B cell (primary cell): Measurements from ENCODE around the gene PEPD. TPM values are rescaled to one million over a fixed set of nuclear protein-coding genes. Genes with fewer than 3 reads are reported as not detected.

Source experiments
- ATAC-seq: fragments of 200-7000 bp; cut with Tn5 transposase; one replicate; pipeline ENCODE4 v1.10.0; 2021; ENCODE audit warnings: low read depth, mild to moderate bottlenecking, moderate number of reproducible peaks, moderate library complexity
- CTCF ChIA-PET: fragments of 350-600 bp; sonication (Branson Sonifier 250); formaldehyde crosslinking; loops from one replicate; lab custom pipeline; 2021; ENCODE audit warnings: antibody characterized with exemption, inconsistent platforms; lab: Charles Lee
- POLR2A ChIA-PET: fragments of 350-600 bp; sonication (Branson Sonifier 250); formaldehyde crosslinking; loops from one replicate; lab custom pipeline; 2021; ENCODE audit warnings: antibody characterized with exemption; lab: Charles Lee
- DNase-seq: peaks from one replicate; pipeline ENCODE4 v3.0.0; 2013
- H2AFZ ChIP-seq: 2 replicates; pipeline ENCODE4 v1.6.1; 2012; ENCODE audit warnings: mild to moderate bottlenecking, low read depth, low read length; ENCODE audit not compliant: insufficient read depth, poor library complexity, severe bottlenecking
- H3K27ac ChIP-seq, 2 donors: 1 replicate in 1 of 2; 2 replicates in 1 of 2; pipeline ENCODE4 v1.5.1; 2012 to 2013; ENCODE audit warnings: low read length in 2 of 2, mild to moderate bottlenecking in 2 of 2, moderate library complexity in 1 of 2
- H3K27me3 ChIP-seq, 4 experiments: fragments of 200-600 bp in 1 of 4; sonication (generic) in 1 of 4; replicated peaks in 1 of 4; 1 replicate in 2 of 4; 2 replicates in 2 of 4; pipeline versions ENCODE4 v1.6.1 to v1.7.0; 2013 to 2016; ENCODE audit warnings: low read length in 3 of 4, mild to moderate bottlenecking in 2 of 4, mixed read lengths in 1 of 4, moderate library complexity in 1 of 4; ENCODE audit not compliant: insufficient read depth in 4 of 4, control insufficient read depth in 3 of 4; ENCODE audit errors: control extremely low read depth in 1 of 4
- H3K36me3 ChIP-seq, 2 experiments: replicated peaks in 1 of 2; 1 replicate in 1 of 2; 2 replicates in 1 of 2; pipeline versions ENCODE4 v1.6.1 to v1.7.1; 2013; ENCODE audit warnings: low read length in 1 of 2; ENCODE audit not compliant: insufficient read depth in 2 of 2, control insufficient read depth in 1 of 2; ENCODE audit errors: control extremely low read depth in 1 of 2, extremely low read depth in 1 of 2
- H3K4me1 ChIP-seq, 2 donors: fragments of 200-600 bp in 1 of 2; sonication (generic) in 1 of 2; 1 replicate in 1 of 2; 2 replicates in 1 of 2; pipeline versions ENCODE4 v1.5.1 to v1.6.1; 2013 to 2017; ENCODE audit warnings: low read length in 2 of 2; ENCODE audit not compliant: control insufficient read depth in 2 of 2, insufficient read depth in 2 of 2
- H3K4me2 ChIP-seq: replicated peaks from 2 replicates; pipeline ENCODE3; 2012; ENCODE audit warnings: mild to moderate bottlenecking, low read depth, low read length; ENCODE audit not compliant: poor library complexity, severe bottlenecking
- H3K4me3 ChIP-seq, 5 experiments: fragments of 200-600 bp in 1 of 5; sonication (generic) in 1 of 5; 1 replicate in 3 of 5; 2 replicates in 2 of 5; pipeline versions ENCODE4 v1.5.1 to v1.7.0; 2011 to 2016; ENCODE audit warnings: low read length in 4 of 5, mild to moderate bottlenecking in 4 of 5, low read depth in 2 of 5, control low read depth in 1 of 5, moderate library complexity in 1 of 5; ENCODE audit not compliant: insufficient read depth in 1 of 5; ENCODE audit errors: control extremely low read depth in 1 of 5, extremely low read depth in 1 of 5
- H3K79me2 ChIP-seq: fragments of 200-600 bp; sonication (generic); one replicate; pipeline ENCODE4 v1.6.0; 2016; ENCODE audit warnings: low read length; ENCODE audit not compliant: control insufficient read depth, insufficient read depth
- H3K9ac ChIP-seq: fragments of 200-600 bp; sonication (generic); 2 replicates; pipeline ENCODE4 v1.6.1; 2017; ENCODE audit warnings: mild to moderate bottlenecking, low read length, moderate library complexity
- H3K9me3 ChIP-seq, 3 donors: one replicate each; pipeline versions ENCODE4 v1.6.1 to v1.7.1; 2013; ENCODE audit warnings: low read length in 2 of 3; ENCODE audit not compliant: control insufficient read depth in 2 of 3, insufficient read depth in 1 of 3; ENCODE audit errors: control extremely low read depth in 1 of 3
- H4K20me1 ChIP-seq: 2 replicates; pipeline ENCODE4 v1.6.0; 2012; ENCODE audit warnings: mild to moderate bottlenecking, low read length; ENCODE audit not compliant: insufficient read depth, control insufficient read depth, poor library complexity, severe bottlenecking
- H3K27ac Mint-ChIP-seq: one replicate; pipeline ENCODE4 v1.8.0; 2021; ENCODE audit warnings: mixed read lengths
- H3K27me3 Mint-ChIP-seq: one replicate; pipeline ENCODE4 v1.8.0; 2021; ENCODE audit warnings: mixed read lengths
- H3K4me1 Mint-ChIP-seq: one replicate; pipeline ENCODE4 v1.8.0; 2021; ENCODE audit warnings: mixed read lengths
- H3K4me3 Mint-ChIP-seq: one replicate; pipeline ENCODE4 v1.8.0; 2021; ENCODE audit warnings: mixed read lengths
- H3K9me3 Mint-ChIP-seq: one replicate; pipeline ENCODE4 v1.8.0; 2022; ENCODE audit warnings: mixed read lengths; ENCODE audit not compliant: insufficient read depth
- CTCF ChIP-seq: fragments of 200-600 bp; IDR thresholded peaks from one replicate; pipeline ENCODE4 v1.8.0; 2022; ENCODE audit warnings: antibody characterized with exemption, mild to moderate bottlenecking
- EZH2 ChIP-seq: IDR thresholded peaks from 2 replicates; pipeline ENCODE4 v1.6.1; 2012; ENCODE audit warnings: borderline replicate concordance, low read depth, mild to moderate bottlenecking, moderate library complexity, low read length; ENCODE audit not compliant: insufficient read depth, poor library complexity, severe bottlenecking
- WGBS: methylation state at CpG from one replicate; pipeline ENCODE4 v1.1.5; 2013; ENCODE audit warnings: missing lambda C conversion rate; ENCODE audit not compliant: insufficient coverage; 5-methylcytosine and 5-hydroxymethylcytosine counted together
- intact Hi-C: fragments of 100-400 bp; cut with micrococcal nuclease; formaldehyde crosslinking; loops from one replicate; pipeline ENCODE4 v1.10.0; 2022
- polyA plus RNA-seq: library from polyadenylated mRNA; depleted of rRNA; stranded (reverse); fragments of >200 nt; gene quantifications from 2 replicates; pipeline ENCODE4 v1.2.3, GENCODE V29; 2012
- total RNA-seq, 2 donors: library from RNA; stranded (reverse); fragments of 120-200 nt in 1 of 2; gene quantifications; 1 replicate in 1 of 2; 2 replicates in 1 of 2; pipeline versions ENCODE4 v1.2.3 to v1.2.4, GENCODE V29; 2013 to 2022

PEPD gene
- total and polyA plus RNA-seq, 2 donors (not counting 1 experiment from before 2014, with no cell fraction given), result 36.4 to 42.7 TPM

DNA sequence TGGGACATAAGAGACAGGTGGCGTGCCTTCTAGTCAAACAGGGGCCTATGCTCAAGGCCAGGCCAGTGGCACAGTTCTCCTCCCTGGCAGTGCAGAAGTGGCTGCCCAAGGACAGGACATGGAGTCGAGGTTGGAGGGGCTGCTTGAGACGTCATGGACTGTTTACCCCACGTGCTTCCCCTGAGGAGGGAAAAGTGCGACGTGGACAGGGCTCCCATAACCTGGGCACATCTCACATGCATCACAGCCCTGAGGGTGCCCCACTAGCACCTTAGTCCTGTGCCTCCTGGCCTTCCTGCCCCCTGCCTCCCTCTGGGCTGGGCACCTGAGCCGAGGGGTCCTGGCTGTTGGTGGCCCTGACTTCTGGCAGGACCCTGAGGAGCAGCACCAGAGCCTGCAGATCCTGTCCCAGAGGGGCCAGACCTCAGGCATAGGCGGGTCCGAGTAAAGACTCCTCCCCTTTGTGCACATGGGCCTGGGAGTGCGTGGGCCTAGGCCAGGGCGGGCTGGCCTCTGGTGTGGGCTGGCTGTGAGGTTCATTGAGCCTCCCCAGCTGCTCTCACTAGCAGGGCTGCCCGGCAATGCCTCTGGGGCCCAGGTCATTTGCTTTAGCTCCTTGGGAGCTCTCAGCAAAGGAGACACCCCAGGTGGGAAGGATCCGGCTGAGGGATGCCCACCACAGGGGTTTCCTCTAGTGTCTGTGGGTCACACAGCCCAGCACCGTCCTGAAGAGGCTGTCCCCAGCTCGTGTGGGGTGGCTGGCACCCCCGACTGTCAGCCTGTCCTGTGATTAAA, 82.4 kb downstream of the PEPD start:
- H3K27me3 Mint-ChIP-seq, result no peaks in the 10 kb centered on the region
- Histone ChIP-seq H3K9ac (no peak overlapping the region), H3K36me3 (no peaks in the 10 kb centered on the region), H3K79me2 (no peaks in the 10 kb centered on the region), H3K9me3 (no peaks in the 10 kb centered on the region), H3K27ac (no peak overlapping the region), H2AFZ (no peak overlapping the region), H3K27me3 (no peaks in the 10 kb centered on the region), H4K20me1 (no peaks in the 10 kb centered on the region), H3K4me2 (no peak overlapping the region), H3K4me1 (no peaks in the 10 kb centered on the region), H3K4me3 (no peak overlapping the region)
- H3K9me3 Mint-ChIP-seq, result no peaks in the 10 kb centered on the region
- DNase-seq (no peak), ATAC-seq (no peak)
- ChIA-PET CTCF (no interaction called here), POLR2A (no interaction called here)
- no peak overlapping the region for H3K27ac Mint-ChIP-seq
- TF ChIP-seq EZH2 (no peak), CTCF (no peak)
- no peaks in the 10 kb centered on the region for H3K4me1 Mint-ChIP-seq
- H3K4me3 Mint-ChIP-seq, result no peak overlapping the region
- intact Hi-C loops, result no loop called here
- 91% methylated on average over 16 of the region's 16 CpGs for WGBS

DNA sequence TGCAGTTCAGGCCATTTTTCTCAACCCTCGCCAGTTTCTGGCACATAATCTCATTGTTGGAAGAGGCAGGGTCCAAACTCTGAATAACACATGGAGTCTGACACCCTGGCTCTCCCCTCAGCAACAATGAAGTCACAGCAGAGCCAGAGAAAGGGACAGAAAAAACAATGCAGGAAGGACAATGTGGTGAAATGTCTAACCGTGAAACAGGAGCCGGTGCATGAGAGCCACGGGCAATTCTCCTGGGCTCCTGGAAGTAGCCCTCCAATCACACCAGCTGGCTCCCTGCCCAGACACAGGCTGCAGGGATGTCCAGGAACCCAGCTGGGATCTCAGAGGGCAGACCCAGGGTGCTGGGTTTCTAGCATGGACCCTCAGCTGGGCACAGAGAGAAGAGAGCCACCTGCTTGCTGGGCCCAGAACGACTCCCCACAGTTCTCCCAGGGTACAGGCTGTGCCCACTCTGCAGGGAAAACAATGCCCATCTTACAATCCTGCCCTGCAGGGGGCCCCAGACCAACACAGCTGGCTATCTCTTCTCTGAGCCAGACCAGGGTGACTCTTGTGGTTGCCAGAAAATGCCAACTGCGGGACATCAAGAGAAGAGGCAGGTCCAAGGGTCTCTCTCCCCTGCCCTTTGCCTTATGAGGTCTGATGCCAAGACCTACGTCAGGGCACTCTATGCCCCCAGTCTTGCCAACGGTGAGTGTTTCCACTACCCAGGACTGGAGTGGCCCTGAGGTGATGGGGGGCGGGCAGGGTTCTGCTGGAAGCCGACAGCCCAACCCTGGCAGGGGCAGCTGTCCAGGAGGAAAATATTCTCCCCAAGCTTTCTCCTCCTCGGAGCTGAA, 83.5 kb downstream of the PEPD start:
- ATAC-seq (no peak), DNase-seq (no peak)
- Histone ChIP-seq H3K4me1 (no peaks in the 10 kb centered on the region), H3K36me3 (no peaks in the 10 kb centered on the region), H3K79me2 (no peaks in the 10 kb centered on the region), H3K9me3 (no peaks in the 10 kb centered on the region), H3K27ac (no peak overlapping the region), H3K4me2 (no peak overlapping the region), H3K9ac (no peak overlapping the region), H4K20me1 (no peaks in the 10 kb centered on the region), H3K27me3 (no peaks in the 10 kb centered on the region), H2AFZ (no peak overlapping the region), H3K4me3 (no peak overlapping the region)
- CTCF ChIA-PET, result no interaction called here
- TF ChIP-seq CTCF (no peak), EZH2 (no peak)
- WGBS, result 96% methylated on average over 10 of the region's 11 CpGs
- Mint-ChIP-seq H3K27me3 (no peaks in the 10 kb centered on the region), H3K4me3 (no peak overlapping the region), H3K27ac (no peak overlapping the region), H3K4me1 (no peaks in the 10 kb centered on the region), H3K9me3 (no peaks in the 10 kb centered on the region)
- intact Hi-C loops, result no loop called here
- POLR2A ChIA-PET, result no interaction called here
